ENCODE measurements around the gene C3orf20. TPM values are rescaled to one million over a fixed set of nuclear protein-coding genes. Genes with fewer than 3 reads are reported as not detected.

Gene C3orf20
- total RNA-seq, 4 donors from 2014 or later, result 0.11 TPM; not detected in 3

DNA sequence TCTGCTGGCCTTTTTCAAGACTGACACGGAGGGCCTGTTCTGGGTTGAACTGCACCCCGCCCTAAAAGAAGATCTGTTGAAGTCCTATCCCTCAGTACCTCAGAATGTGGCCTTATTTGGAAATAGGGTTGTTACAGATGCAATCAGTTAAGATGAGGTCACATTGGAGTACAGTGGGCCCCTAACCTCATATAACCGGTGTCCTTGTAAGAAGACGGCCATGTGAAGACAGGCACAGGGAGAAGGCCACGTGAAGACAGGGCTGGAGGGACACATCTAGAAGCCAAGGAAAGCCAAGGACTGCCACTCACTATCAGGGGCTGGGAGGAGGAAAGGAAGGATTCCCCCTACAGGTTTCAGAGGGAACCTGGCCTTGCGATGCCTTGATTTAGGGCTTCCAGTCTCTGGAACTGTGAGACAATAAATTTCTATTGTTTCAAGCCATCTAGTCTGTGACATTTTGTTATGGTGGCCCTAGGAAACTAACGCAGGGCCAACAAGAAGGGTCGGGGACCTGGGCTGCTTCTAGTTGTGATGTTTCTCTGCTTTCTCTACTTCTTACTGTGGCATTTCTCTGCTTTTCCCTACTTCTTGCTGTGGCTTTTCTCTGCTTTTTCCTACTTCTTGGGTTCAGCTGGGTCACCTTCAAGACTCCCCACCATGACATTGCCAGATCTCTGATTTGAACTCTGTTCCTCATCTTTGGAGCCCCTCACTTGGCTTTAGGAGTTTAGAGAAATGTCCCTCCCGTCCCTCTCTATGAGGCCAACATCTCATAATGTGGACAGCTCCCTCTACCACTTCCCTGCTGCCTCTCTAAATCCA, 28.1 kb upstream of the C3orf20 start:
- DNase-seq (ENCODE audit: extremely low spot score), result no peak
- no peaks in the 10 kb centered on the region for H3K9me3 ChIP-seq
- 79% methylated on average over 9 of the region's 9 CpGs for WGBS
- H3K27me3 ChIP-seq, result peaks cover 0 to 5% (median 0%) of the 10 kb centered on the region in 4 donors
- intact Hi-C loops (cut with DNase I), result no loop called here
- no peak for TF ChIP-seq EP300 (IDR thresholded peaks at IDR 0.05)
- no peak for TF ChIP-seq POLR2AphosphoS5 (IDR thresholded peaks at IDR 0.05)
- TF ChIP-seq, protein P1, sequence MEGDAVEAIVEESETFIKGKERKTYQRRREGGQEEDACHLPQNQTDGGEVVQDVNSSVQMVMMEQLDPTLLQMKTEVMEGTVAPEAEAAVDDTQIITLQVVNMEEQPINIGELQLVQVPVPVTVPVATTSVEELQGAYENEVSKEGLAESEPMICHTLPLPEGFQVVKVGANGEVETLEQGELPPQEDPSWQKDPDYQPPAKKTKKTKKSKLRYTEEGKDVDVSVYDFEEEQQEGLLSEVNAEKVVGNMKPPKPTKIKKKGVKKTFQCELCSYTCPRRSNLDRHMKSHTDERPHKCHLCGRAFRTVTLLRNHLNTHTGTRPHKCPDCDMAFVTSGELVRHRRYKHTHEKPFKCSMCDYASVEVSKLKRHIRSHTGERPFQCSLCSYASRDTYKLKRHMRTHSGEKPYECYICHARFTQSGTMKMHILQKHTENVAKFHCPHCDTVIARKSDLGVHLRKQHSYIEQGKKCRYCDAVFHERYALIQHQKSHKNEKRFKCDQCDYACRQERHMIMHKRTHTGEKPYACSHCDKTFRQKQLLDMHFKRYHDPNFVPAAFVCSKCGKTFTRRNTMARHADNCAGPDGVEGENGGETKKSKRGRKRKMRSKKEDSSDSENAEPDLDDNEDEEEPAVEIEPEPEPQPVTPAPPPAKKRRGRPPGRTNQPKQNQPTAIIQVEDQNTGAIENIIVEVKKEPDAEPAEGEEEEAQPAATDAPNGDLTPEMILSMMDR (IDR thresholded peaks at IDR 0.05), result no peak
- no peak for TF ChIP-seq POLR2A (IDR thresholded peaks at IDR 0.05; ENCODE audit: low read depth)
- no peak overlapping the region for H3K4me3 ChIP-seq
- peaks cover 0 to 10% (median 7%) of the 10 kb centered on the region in 4 donors for H3K4me1 ChIP-seq
- H3K36me3 ChIP-seq, result no peaks in the 10 kb centered on the region
- H3K27ac ChIP-seq (replicated peaks in 1 of 4), result no peak overlapping the region

DNA sequence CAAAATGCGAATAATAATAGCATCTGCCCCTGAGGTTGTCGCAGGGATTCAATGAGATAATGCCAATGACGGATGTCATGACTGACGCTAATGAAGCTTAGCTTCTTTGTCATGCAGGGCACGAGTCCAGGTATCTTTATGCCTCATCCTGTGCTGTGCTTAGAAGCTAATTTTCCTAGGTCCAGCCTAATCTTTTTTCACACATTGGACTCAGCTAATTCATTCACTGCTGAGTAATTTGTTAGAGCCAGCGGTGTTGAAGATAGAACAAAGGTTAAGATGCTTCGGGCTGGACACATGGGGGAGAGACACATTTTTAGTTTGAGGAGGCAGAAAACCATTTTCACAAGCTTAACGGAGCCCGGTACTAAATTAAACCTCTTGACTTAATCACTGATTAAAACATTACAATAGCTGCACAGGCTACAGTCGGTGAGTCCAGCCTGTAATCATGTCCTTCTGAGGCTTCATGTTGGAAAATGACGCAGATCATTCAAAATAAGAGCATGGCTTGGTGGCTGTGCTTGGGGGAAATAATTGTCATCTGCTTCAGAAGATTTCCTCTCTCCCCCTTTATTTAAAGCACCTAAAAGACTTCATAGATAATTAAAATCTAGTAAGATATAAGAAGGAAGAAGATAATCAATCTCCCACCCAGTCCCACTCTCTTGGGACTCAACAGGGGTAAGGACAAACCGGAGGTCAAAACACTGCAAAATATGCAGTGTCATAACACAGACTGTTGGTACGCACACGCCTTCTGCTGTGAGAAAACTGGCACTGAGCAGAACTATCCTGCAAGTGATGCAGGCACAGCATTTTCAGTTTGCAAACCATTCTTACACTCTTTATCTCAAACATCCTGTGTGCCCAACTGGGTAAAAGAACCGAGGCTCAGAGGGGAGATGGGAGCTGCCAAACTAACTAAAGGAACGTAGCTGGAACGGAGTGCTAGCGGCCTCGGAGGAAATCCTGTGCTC, 26.7 kb upstream of the C3orf20 start:
- Histone ChIP-seq H3K27me3 (no peaks in the 10 kb centered on the region), H3K4me3 (no peak overlapping the region), H3K36me3 (no peaks in the 10 kb centered on the region), H3K9me3 (no peaks in the 10 kb centered on the region), H3K27ac (replicated peaks in 1 of 4) (no peak overlapping the region), H3K4me1 (peaks cover 11 to 22% (median 19%) of the 10 kb centered on the region in 4 donors)
- intact Hi-C loops (cut with DNase I), result no loop called here
- DNase-seq (ENCODE audit: extremely low spot score), result no peak
- TF ChIP-seq POLR2A (IDR thresholded peaks at IDR 0.05; ENCODE audit: low read depth), result no peak
- no peak for TF ChIP-seq EP300 (IDR thresholded peaks at IDR 0.05)
- TF ChIP-seq, protein P1 (IDR thresholded peaks at IDR 0.05), result no peak
- TF ChIP-seq POLR2AphosphoS5 (IDR thresholded peaks at IDR 0.05), result no peak
- WGBS, result 77% methylated on average over 19 of the region's 19 CpGs

DNA sequence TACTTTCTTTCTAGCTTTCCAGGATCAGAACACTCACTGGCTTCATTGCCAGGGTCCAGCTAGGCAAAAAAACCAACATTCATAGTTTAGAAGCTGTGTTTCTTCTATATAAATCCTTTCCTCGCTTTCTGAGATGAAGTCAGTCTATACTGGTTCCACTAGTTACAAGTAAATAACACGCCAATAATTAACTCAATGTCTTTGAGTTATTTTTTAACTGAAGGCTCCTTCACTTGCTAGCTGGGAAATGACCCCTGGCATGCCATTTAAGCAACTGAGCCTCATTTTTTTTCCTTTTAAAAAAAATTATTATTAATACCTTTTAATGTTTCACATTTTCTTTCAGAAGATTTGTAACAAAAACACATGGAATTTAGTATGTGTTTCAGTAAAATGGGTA, 25.5 kb upstream of the C3orf20 start:
- 90% methylated on average over 2 of the region's 2 CpGs for WGBS
- intact Hi-C loops (cut with DNase I), result no loop called here
- TF ChIP-seq, protein P1 (IDR thresholded peaks at IDR 0.05), result no peak
- TF ChIP-seq POLR2A (IDR thresholded peaks at IDR 0.05; ENCODE audit: low read depth), result no peak
- TF ChIP-seq POLR2AphosphoS5 (IDR thresholded peaks at IDR 0.05), result no peak
- no peak for TF ChIP-seq EP300 (IDR thresholded peaks at IDR 0.05)
- Histone ChIP-seq H3K9me3 (no peaks in the 10 kb centered on the region), H3K4me1 (peaks cover 20 to 34% (median 29%) of the 10 kb centered on the region in 4 donors), H3K4me3 (no peak overlapping the region), H3K36me3 (peaks cover 0 to 3% (median 2%) of the 10 kb centered on the region in 4 donors), H3K27ac (replicated peaks in 1 of 4) (no peak overlapping the region), H3K27me3 (no peaks in the 10 kb centered on the region)
- DNase-seq (ENCODE audit: extremely low spot score), result no peak

DNA sequence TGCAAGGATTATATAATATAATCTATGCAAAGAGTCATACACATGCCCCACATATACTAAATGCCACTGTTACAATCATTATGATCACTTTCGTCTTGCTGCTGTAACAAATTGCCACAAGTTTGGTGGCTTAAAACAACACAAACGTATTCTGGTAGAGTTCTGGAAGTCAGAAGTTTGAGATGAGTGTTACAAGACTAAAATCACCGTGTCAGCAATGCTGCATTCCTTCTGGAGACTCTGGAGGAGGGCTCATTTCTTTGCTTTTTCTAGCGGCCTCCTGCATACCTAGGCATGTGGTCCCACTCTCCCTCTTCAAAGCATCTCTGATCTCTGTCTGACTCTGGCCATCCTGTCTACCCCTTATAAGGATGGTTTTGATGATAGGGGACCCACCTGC, 24.7 kb upstream of the C3orf20 start:
- 89% methylated on average over 4 of the region's 4 CpGs for WGBS
- intact Hi-C loops (cut with DNase I), result loop anchor here (10.0 kb wide), 1 partner anchor 445 kb away; the partner anchor contains the start of gene RBSN
- no peak for TF ChIP-seq POLR2AphosphoS5 (IDR thresholded peaks at IDR 0.05)
- TF ChIP-seq POLR2A (IDR thresholded peaks at IDR 0.05; ENCODE audit: low read depth), result no peak
- TF ChIP-seq, protein P1 (IDR thresholded peaks at IDR 0.05), result no peak
- TF ChIP-seq EP300 (IDR thresholded peaks at IDR 0.05), result no peak

More for the DNA sequence above, 24.7 kb upstream of the C3orf20 start:
- Histone ChIP-seq H3K27ac (replicated peaks in 1 of 4) (no peak overlapping the region), H3K36me3 (peaks cover 0 to 11% (median 8%) of the 10 kb centered on the region in 4 donors), H3K9me3 (no peaks in the 10 kb centered on the region), H3K27me3 (no peaks in the 10 kb centered on the region), H3K4me1 (peaks cover 20 to 35% (median 29%) of the 10 kb centered on the region in 4 donors), H3K4me3 (no peak overlapping the region)
- DNase-seq (ENCODE audit: extremely low spot score), result no peak
